Measurements from ENCODE around the gene GALNTL6. TPM values are rescaled to one million over a fixed set of nuclear protein-coding genes. Genes with fewer than 3 reads are reported as not detected.

Gene GALNTL6
- polyA plus RNA-seq, 1 donor (not counting 4 experiments of a cell fraction or from before 2014, with no cell fraction given), result not detected

- Histone ChIP-seq H3K4me3 (ENCODE audit: control insufficient read depth in 2 of 3, extremely low read depth in 1 of 3, insufficient read depth in 2 of 3, low read depth in 1 of 3, low read length in 3 of 3) (no peak overlapping the region), H3K9me1 (ENCODE audit: control insufficient read depth, extremely low read depth, insufficient read depth, low read length) (no peaks in the 10 kb centered on the region), H4K20me1 (ENCODE audit: control insufficient read depth, extremely low read depth, insufficient read depth, low read length) (no peaks in the 10 kb centered on the region), H2AFZ (ENCODE audit: control insufficient read depth, low read length) (no peak overlapping the region), H3K4me2 (ENCODE audit: control insufficient read depth, extremely low read depth, insufficient read depth, low read depth, low read length) (no peak overlapping the region), H3K27ac (ENCODE audit: control insufficient read depth, insufficient read depth, low read length) (no peak overlapping the region), H3K79me2 (ENCODE audit: control insufficient read depth, insufficient read depth, low read length) (no peaks in the 10 kb centered on the region), H3K36me3 (ENCODE audit: control insufficient read depth in 2 of 2, extremely low read depth in 1 of 2, insufficient read depth in 2 of 2, low read length in 2 of 2) (no peaks in the 10 kb centered on the region), H3K9me3 (ENCODE audit: control insufficient read depth, low read depth, low read length) (no peaks in the 10 kb centered on the region), H3K4me1 (ENCODE audit: control insufficient read depth, extremely low read depth, insufficient read depth, low read length) (no peaks in the 10 kb centered on the region), H3K27me3 (ENCODE audit: control insufficient read depth, extremely low read depth, insufficient read depth, low read length) (no peaks in the 10 kb centered on the region), H3K9ac (ENCODE audit: control insufficient read depth, extremely low read depth, insufficient read depth, low read length) (no peak overlapping the region)
- TF ChIP-seq EZH2 (IDR thresholded peaks at IDR 0.05; ENCODE audit: low read length) (no peak), CTCF (optimal IDR thresholded peaks at IDR 0.05 in 1 of 3, IDR thresholded peaks at IDR 0.05 in 1 of 3, conservative IDR thresholded peaks at IDR 0.05 in 1 of 3; ENCODE audit: extremely low read depth in 1 of 3, insufficient read depth in 2 of 3, low read length in 3 of 3) (no peak)
- dilution Hi-C loops (cut with MboI; ENCODE audit: extremely low pct_ligation_motif_present, low sequenced_read_pairs), result no loop called here
- DNase-seq (ENCODE audit: low read depth, low spot score) (no peak), FAIRE-seq (no peak)
These were observed 903.1 kb downstream of the GALNTL6 start for GRCh38 chr4:172716291-172716690.

GRCh38 chr4:172721659-172722058, 908.5 kb downstream of the GALNTL6 start:
- no peak overlapping the region for H3K4me3 ChIP-seq (ENCODE audit: control insufficient read depth in 2 of 3, extremely low read depth in 1 of 3, insufficient read depth in 2 of 3, low read depth in 1 of 3, low read length in 3 of 3)
- H3K36me3 ChIP-seq (ENCODE audit: control insufficient read depth in 2 of 2, extremely low read depth in 1 of 2, insufficient read depth in 2 of 2, low read length in 2 of 2), result no peaks in the 10 kb centered on the region
- no peak overlapping the region for H3K27ac ChIP-seq (ENCODE audit: control insufficient read depth, insufficient read depth, low read length)
- DNase-seq (ENCODE audit: low read depth, low spot score) (no peak), FAIRE-seq (no peak)
- no peak for TF ChIP-seq CTCF (optimal IDR thresholded peaks at IDR 0.05 in 1 of 3, IDR thresholded peaks at IDR 0.05 in 1 of 3, conservative IDR thresholded peaks at IDR 0.05 in 1 of 3; ENCODE audit: extremely low read depth in 1 of 3, insufficient read depth in 2 of 3, low read length in 3 of 3)
- H4K20me1 ChIP-seq (ENCODE audit: control insufficient read depth, extremely low read depth, insufficient read depth, low read length), result no peaks in the 10 kb centered on the region
- no peaks in the 10 kb centered on the region for H3K9me3 ChIP-seq (ENCODE audit: control insufficient read depth, low read depth, low read length)
- no peaks in the 10 kb centered on the region for H3K27me3 ChIP-seq (ENCODE audit: control insufficient read depth, extremely low read depth, insufficient read depth, low read length)
- no peak overlapping the region for H3K4me2 ChIP-seq (ENCODE audit: control insufficient read depth, extremely low read depth, insufficient read depth, low read depth, low read length)
- no peaks in the 10 kb centered on the region for H3K79me2 ChIP-seq (ENCODE audit: control insufficient read depth, insufficient read depth, low read length)
- H2AFZ ChIP-seq (ENCODE audit: control insufficient read depth, low read length), result no peak overlapping the region
- dilution Hi-C loops (cut with MboI; ENCODE audit: extremely low pct_ligation_motif_present, low sequenced_read_pairs), result no loop called here
- H3K4me1 ChIP-seq (ENCODE audit: control insufficient read depth, extremely low read depth, insufficient read depth, low read length), result no peaks in the 10 kb centered on the region
- H3K9me1 ChIP-seq (ENCODE audit: control insufficient read depth, extremely low read depth, insufficient read depth, low read length), result no peaks in the 10 kb centered on the region
- H3K9ac ChIP-seq (ENCODE audit: control insufficient read depth, extremely low read depth, insufficient read depth, low read length), result no peak overlapping the region

Measured in keratinocyte (primary cell).